A549 (cell line): ENCODE data around the gene DCAF10. TPM values are rescaled to one million over a fixed set of nuclear protein-coding genes. Genes with fewer than 3 reads are reported as not detected.

Experiments used
- ATAC-seq, 2 experiments: fragments of 200-7000 bp in 1 of 2; fragments of >200 bp in 1 of 2; cut with Nextera tagmentation in 1 of 2; cut with Tn5 transposase in 1 of 2; 3 replicates each; pipeline versions ENCODE4 v1.8.0 to v1.9.1; 2018 to 2020; ENCODE audit warnings: mild to moderate bottlenecking in 1 of 2, moderate library complexity in 1 of 2
- CTCF ChIA-PET: fragments of 300-600 bp; sonication (Branson Sonifier 250); formaldehyde crosslinking; extraction: SDS; loops from one replicate; lab custom pipeline; 2021; ENCODE audit warnings: antibody characterized with exemption, inconsistent platforms; lab: Yijun Ruan, JAX
- POLR2A ChIA-PET: fragments of 350-600 bp; formaldehyde crosslinking; extraction: SDS; loops from one replicate; lab custom pipeline; 2021; ENCODE audit warnings: antibody characterized with exemption, inconsistent platforms; lab: Yijun Ruan, JAX
- DNase-seq, 2 experiments: peaks; one replicate each; pipeline versions ENCODE4 v3.0.0 to v3.0.0-alpha.2; 2011 to 2016; ENCODE audit warnings: low read depth in 1 of 2, low spot score in 1 of 2
- FAIRE-seq: peaks from 2 replicates; lab custom pipeline; 2011; peaks lifted over from hg19 to GRCh38; lab: Jason Lieb, UNC
- H3K27ac ChIP-seq, 2 experiments: fragments of >200 bp; sonication (Bioruptor Twin); formaldehyde crosslinking; 3 replicates each; pipeline ENCODE4 v1.5.1; 2016 to 2017
- H3K4me1 ChIP-seq: fragments of >200 bp; sonication (Bioruptor Twin); formaldehyde crosslinking; 3 replicates; pipeline ENCODE4 v1.6.1; 2016
- H3K4me2 ChIP-seq: fragments of >200 bp; sonication (Bioruptor Twin); formaldehyde crosslinking; 3 replicates; pipeline ENCODE4 v1.6.1; 2016
- H3K4me3 ChIP-seq: fragments of >200 bp; sonication (Bioruptor Twin); formaldehyde crosslinking; 3 replicates; pipeline ENCODE4 v1.5.1; 2016
- H3K9me3 ChIP-seq: fragments of >200 bp; sonication (Bioruptor Twin); formaldehyde crosslinking; 3 replicates; pipeline ENCODE4 v1.6.1; 2016
- ATOH8 ChIP-seq: fragments of 250-450 bp; sonication (Bioruptor Pico); IDR thresholded peaks from 2 replicates; pipeline ENCODE4 v1.5.0; 2020; ENCODE audit warnings: low read depth, mild to moderate bottlenecking, moderate library complexity
- BCL3 ChIP-seq: fragments of >200 bp; sonication (Bioruptor Twin); formaldehyde crosslinking; IDR thresholded peaks from 3 replicates; pipeline ENCODE4 v1.6.1; 2016
- CHD4 ChIP-seq: fragments of 200-600 bp; sonication (generic); IDR thresholded peaks from 2 replicates; pipeline ENCODE4 v1.6.1; 2016; ENCODE audit warnings: antibody characterized with exemption, mild to moderate bottlenecking, borderline replicate concordance
- ESRRA ChIP-seq: fragments of 150-350 bp; IDR thresholded peaks from 2 replicates; pipeline ENCODE4 v1.6.1; 2014; ENCODE audit warnings: mild to moderate bottlenecking, low read length, borderline replicate concordance
- FOSB ChIP-seq: fragments of 250-450 bp; sonication (Bioruptor Pico); IDR thresholded peaks from 2 replicates; pipeline ENCODE4 v1.5.0; 2020; ENCODE audit warnings: mild to moderate bottlenecking, moderate library complexity
- FOSL2 ChIP-seq, 2 experiments: fragments of 450-650 bp in 1 of 2; fragments of >200 bp in 1 of 2; sonication (Bioruptor Twin) in 1 of 2; formaldehyde crosslinking; IDR thresholded peaks; 2 replicates each; pipeline versions ENCODE4 v1.5.0 to v1.6.1; 2016 to 2020; ENCODE audit warnings: mild to moderate bottlenecking in 1 of 2, moderate library complexity in 1 of 2
- HEYL ChIP-seq: fragments of 250-450 bp; sonication (Bioruptor Pico); IDR thresholded peaks from 2 replicates; pipeline ENCODE4 v1.8.0; 2021; ENCODE audit warnings: mild to moderate bottlenecking, moderate library complexity
- HOXB13 ChIP-seq: fragments of 250-450 bp; sonication (Bioruptor Pico); IDR thresholded peaks from 2 replicates; pipeline ENCODE4 v1.5.0; 2020; ENCODE audit warnings: low read depth, mild to moderate bottlenecking, moderate library complexity
- HOXB5 ChIP-seq: fragments of 250-450 bp; sonication (Bioruptor Pico); IDR thresholded peaks from 2 replicates; pipeline ENCODE4 v1.5.0; 2020; ENCODE audit warnings: mild to moderate bottlenecking, moderate library complexity
- JUNB ChIP-seq: fragments of >200 bp; sonication (Bioruptor Twin); formaldehyde crosslinking; IDR thresholded peaks from 2 replicates; pipeline ENCODE4 v1.6.1; 2016
- MAZ ChIP-seq: fragments of 150-350 bp; IDR thresholded peaks from 2 replicates; pipeline ENCODE4 v1.6.1; 2014; ENCODE audit warnings: antibody characterized with exemption, low read depth, low read length, borderline replicate concordance
- NFE2L2 ChIP-seq: fragments of 150-350 bp; conservative IDR thresholded peaks from 2 replicates; pipeline ENCODE4 v1.6.1; 2014; ENCODE audit warnings: low read length
- NR3C1 ChIP-seq: fragments of >200 bp; sonication (Bioruptor Twin); formaldehyde crosslinking; IDR thresholded peaks from 3 replicates; pipeline ENCODE4 v1.6.1; 2017
- PHF8 ChIP-seq: fragments of 200-600 bp; sonication (generic); IDR thresholded peaks from 2 replicates; pipeline ENCODE4 v1.6.1; 2016; ENCODE audit warnings: low read depth, mild to moderate bottlenecking, antibody characterized with exemption, moderate library complexity, borderline replicate concordance
- POLR2A ChIP-seq: IDR thresholded peaks from 2 replicates; pipeline ENCODE4 v1.6.1; 2012; ENCODE audit warnings: mild to moderate bottlenecking, low read length
- POLR2AphosphoS2 ChIP-seq: conservative IDR thresholded peaks from 2 replicates; pipeline ENCODE4 v1.6.1; 2012; ENCODE audit warnings: low read length, improper control_type of control experiment, inconsistent platforms
- RCOR1 ChIP-seq: fragments of 150-350 bp; IDR thresholded peaks from 2 replicates; pipeline ENCODE4 v1.6.1; 2014; ENCODE audit warnings: antibody characterized with exemption, low read length, low read depth
- REST ChIP-seq: fragments of 200-600 bp; sonication (generic); IDR thresholded peaks from 2 replicates; pipeline ENCODE4 v1.6.1; 2016; ENCODE audit warnings: antibody characterized with exemption, mild to moderate bottlenecking, moderate library complexity
- RFX5 ChIP-seq: fragments of 450-650 bp; IDR thresholded peaks from 2 replicates; pipeline ENCODE4 v1.7.1; 2014; ENCODE audit warnings: antibody characterized with exemption, mild to moderate bottlenecking, moderate library complexity
- RNF2 ChIP-seq: fragments of 200-600 bp; sonication (generic); IDR thresholded peaks from 2 replicates; pipeline ENCODE4 v1.6.1; 2016; ENCODE audit warnings: low read depth, mild to moderate bottlenecking, antibody characterized with exemption, moderate library complexity, borderline replicate concordance
- ZFP36 ChIP-seq: fragments of 450-650 bp; IDR thresholded peaks from 2 replicates; pipeline ENCODE4 v1.6.1; 2014; ENCODE audit warnings: borderline replicate concordance; ENCODE audit not compliant: partially characterized antibody
- ZSCAN20 ChIP-seq: fragments of 250-450 bp; sonication (Bioruptor Pico); IDR thresholded peaks from 2 replicates; pipeline ENCODE4 v1.8.0; 2022; ENCODE audit warnings: mild to moderate bottlenecking, moderate library complexity
- WGBS: methylation state at CpG from one replicate; pipeline ENCODE4 v1.1.6; 2017; ENCODE audit errors: missing lambda C conversion rate; 5-methylcytosine and 5-hydroxymethylcytosine counted together
- polyA plus RNA-seq, 4 experiments: library from polyadenylated mRNA; depleted of rRNA in 3 of 4; stranded (reverse); fragments of >200 nt; fragmentation: RNase III in 1 of 4; extraction: RNeasy Plus Mini Kit Qiagen cat#74134 plus additional on column Dnase treatment in 1 of 4; gene quantifications; 2 replicates in 3 of 4; 3 replicates in 1 of 4; pipeline ENCODE4 v1.2.3, GENCODE V29; 2011 to 2017

The DCAF10 gene
- polyA plus RNA-seq, 2 of the 4 experiments (the other 2 are of a cell fraction): 11.5 to 25.8 TPM

GRCh38 chr9:37769306-37769705 is 31.3 kb upstream of the DCAF10 start (continued):
- no peak for TF ChIP-seq RNF2

GRCh38 chr9:37769995-37770394 is 30.6 kb upstream of the DCAF10 start:
- WGBS: 92% methylated on average over 3 of the region's 3 CpGs
- no peaks in the 10 kb centered on the region for H3K9me3 ChIP-seq
- TF ChIP-seq ATOH8 (CRISPR knock-in tag): no peak
- no peak for TF ChIP-seq NFE2L2
- no peak for TF ChIP-seq POLR2AphosphoS2
- TF ChIP-seq RCOR1: no peak
- TF ChIP-seq PHF8: no peak
- no peak for TF ChIP-seq ZFP36
- no peak for TF ChIP-seq HOXB13 (CRISPR knock-in tag)
- no peak for TF ChIP-seq FOSL2 (IDR thresholded peaks at IDR 0.05)
- TF ChIP-seq FOSL2 (CRISPR knock-in tag; IDR thresholded peaks at IDR 0.05): no peak
- TF ChIP-seq BCL3: no peak
- TF ChIP-seq RNF2: no peak
- no peak for TF ChIP-seq FOSB
- TF ChIP-seq, all 56 proteins: peak for 0
- ChIA-PET CTCF (interaction anchor here (1.9 kb wide), 1 partner anchor 15 kb away, joined by 6 read pairs; the partner anchor contains the start of gene EXOSC3), POLR2A (interaction anchor here (1.6 kb wide), 1 partner anchor 14 kb away, joined by 7 read pairs; the partner anchor contains the start of gene EXOSC3)
- no peak overlapping the region for H3K4me3 ChIP-seq
- DNase-seq: no peak
- H3K4me1 ChIP-seq: no peaks in the 10 kb centered on the region
- no peak overlapping the region for H3K4me2 ChIP-seq
- H3K27ac ChIP-seq: no peak overlapping the region
- FAIRE-seq: no peak
- ATAC-seq: 0 out of 6 replicates have a peak, but pooled peaks of 1 of the 2 experiments have one; percentile 28

GRCh38 chr9:37775216-37775919 is 25.2 kb upstream of the DCAF10 start:
- no peak overlapping the region for H3K4me3 ChIP-seq
- ATAC-seq: no peak
- ChIA-PET POLR2A (interaction anchor here (3.7 kb wide), 1 partner anchor 9 kb away, joined by 23 read pairs; the partner anchor contains the start of gene EXOSC3), CTCF (interaction anchor here (0.7 to 0.9 kb wide), 2 partner anchors 137 to 200 kb away, joined by 3 to 5 read pairs; partner anchors contain the start of gene FBXO10)
- no peaks in the 10 kb centered on the region for H3K9me3 ChIP-seq
- H3K4me1 ChIP-seq: no peaks in the 10 kb centered on the region
- H3K27ac ChIP-seq: no peak overlapping the region
- 96% methylated on average over 1 of the region's 1 CpG for WGBS
- FAIRE-seq: no peak
- TF ChIP-seq POLR2A (no peak), MAZ (no peak), ZSCAN20 (CRISPR knock-in tag) (no peak), FOSL2 (IDR thresholded peaks at IDR 0.05) (no peak), FOSL2 (CRISPR knock-in tag; IDR thresholded peaks at IDR 0.05) (no peak), NR3C1 (no peak), HOXB5 (CRISPR knock-in tag) (no peak), CHD4 (no peak), JUNB (no peak), REST (no peak), BCL3 (no peak), RFX5 (no peak), ESRRA (no peak), ZFP36 (no peak), HEYL (no peak)
- DNase-seq: no peak
- no peak overlapping the region for H3K4me2 ChIP-seq
